ENCODE measurements around the gene C1QA. TPM values are rescaled to one million over a fixed set of nuclear protein-coding genes. Genes with fewer than 3 reads are reported as not detected.

Gene C1QA
- total and polyA plus RNA-seq, 2 of the 4 experiments (the other 2 are of a cell fraction), result not detected

DNA sequence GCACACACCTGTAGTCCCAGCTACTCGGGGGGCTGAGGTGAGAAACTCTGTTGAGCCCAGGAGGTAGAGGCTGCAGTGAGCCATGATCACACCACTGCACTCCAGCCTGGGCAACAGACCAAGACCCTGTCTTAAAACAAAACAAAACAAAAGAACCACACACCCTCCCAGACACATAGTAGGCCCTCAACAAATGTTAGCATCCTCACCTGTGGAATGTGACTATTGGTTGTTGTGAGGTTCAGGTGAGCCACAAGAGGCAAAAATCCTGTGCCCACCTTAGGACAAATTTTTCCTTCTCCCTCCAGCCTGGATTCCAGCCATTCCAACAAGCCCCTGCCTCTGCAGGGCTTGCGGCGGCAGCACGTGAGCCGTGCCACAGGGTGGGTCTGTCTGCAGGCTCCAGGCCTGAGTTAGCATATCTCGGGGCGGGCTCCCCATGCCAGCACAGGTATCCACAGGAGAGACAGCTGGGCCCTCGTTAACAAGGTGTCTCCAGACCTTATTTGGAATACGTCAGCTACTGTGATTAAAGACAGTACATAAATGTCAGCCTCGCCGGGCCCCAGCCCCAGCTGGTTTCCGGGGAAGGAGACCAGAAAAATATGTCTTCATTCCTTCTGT lies 34.0 kb downstream of the C1QA start:
- H3K27ac ChIP-seq (ENCODE audit: insufficient read depth, low read length), result no peak overlapping the region
- H2AK5ac ChIP-seq (ENCODE audit: low read depth, low read length), result no peak overlapping the region
- no peaks in the 10 kb centered on the region for H3K79me1 ChIP-seq (ENCODE audit: low read depth in 1 of 2, low read length in 2 of 2)
- peaks cover 69% of the 10 kb centered on the region for H3K27me3 ChIP-seq (ENCODE audit: control insufficient read depth, insufficient read depth, low read length)
- no peak overlapping the region for H2AFZ ChIP-seq (replicated peaks; ENCODE audit: low read length, poor library complexity)
- no TSS peak for BruUV-seq (replicated peaks)
- no peak overlapping the region for H2BK20ac ChIP-seq (ENCODE audit: low read depth, low read length)
- H2BK5ac ChIP-seq (ENCODE audit: low read depth, low read length, poor library complexity, severe bottlenecking), result no peak overlapping the region
- no peaks in the 10 kb centered on the region for H4K20me1 ChIP-seq (ENCODE audit: insufficient read depth, low read length)
- no peak overlapping the region for H3K18ac ChIP-seq (ENCODE audit: low read depth, low read length)
- DNase-seq (no peak), ATAC-seq (ENCODE audit: low read depth) (no peak)
- H3K36me3 ChIP-seq (ENCODE audit: control insufficient read depth, insufficient read depth, low read length), result no peaks in the 10 kb centered on the region
- no peak overlapping the region for H3K9ac ChIP-seq (ENCODE audit: low read depth, low read length)
- H3K9me1 ChIP-seq (ENCODE audit: insufficient read depth, low read length), result no peaks in the 10 kb centered on the region
- dilution Hi-C loops (cut with HindIII; ENCODE audit: low sequenced_read_pairs, unreplicated experiment), result no loop called here
- TF ChIP-seq, protein P1, sequence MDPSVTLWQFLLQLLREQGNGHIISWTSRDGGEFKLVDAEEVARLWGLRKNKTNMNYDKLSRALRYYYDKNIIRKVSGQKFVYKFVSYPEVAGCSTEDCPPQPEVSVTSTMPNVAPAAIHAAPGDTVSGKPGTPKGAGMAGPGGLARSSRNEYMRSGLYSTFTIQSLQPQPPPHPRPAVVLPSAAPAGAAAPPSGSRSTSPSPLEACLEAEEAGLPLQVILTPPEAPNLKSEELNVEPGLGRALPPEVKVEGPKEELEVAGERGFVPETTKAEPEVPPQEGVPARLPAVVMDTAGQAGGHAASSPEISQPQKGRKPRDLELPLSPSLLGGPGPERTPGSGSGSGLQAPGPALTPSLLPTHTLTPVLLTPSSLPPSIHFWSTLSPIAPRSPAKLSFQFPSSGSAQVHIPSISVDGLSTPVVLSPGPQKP (IDR thresholded peaks at IDR 0.05; ENCODE audit: borderline replicate concordance, low read depth, low read length), result no peak
- TF ChIP-seq SMC3 (IDR thresholded peaks at IDR 0.05; ENCODE audit: low read depth, low read length), result no peak
- TF ChIP-seq, protein P2, sequence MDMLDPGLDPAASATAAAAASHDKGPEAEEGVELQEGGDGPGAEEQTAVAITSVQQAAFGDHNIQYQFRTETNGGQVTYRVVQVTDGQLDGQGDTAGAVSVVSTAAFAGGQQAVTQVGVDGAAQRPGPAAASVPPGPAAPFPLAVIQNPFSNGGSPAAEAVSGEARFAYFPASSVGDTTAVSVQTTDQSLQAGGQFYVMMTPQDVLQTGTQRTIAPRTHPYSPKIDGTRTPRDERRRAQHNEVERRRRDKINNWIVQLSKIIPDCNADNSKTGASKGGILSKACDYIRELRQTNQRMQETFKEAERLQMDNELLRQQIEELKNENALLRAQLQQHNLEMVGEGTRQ (IDR thresholded peaks at IDR 0.05; ENCODE audit: low read depth, low read length), result no peak
- ChIA-PET CTCF (interaction anchor here (0.6 to 1.0 kb wide), 2 partner anchors 218 to 261 kb away, joined by 3 to 4 read pairs; no protein-coding TSS in a partner anchor), POLR2A (ENCODE audit: unreplicated experiment) (no interaction called here)
- no peak overlapping the region for H3K4me3 ChIP-seq (ENCODE audit: insufficient read depth, low read depth, low read length)
- H3K4me2 ChIP-seq (ENCODE audit: low read depth, low read length), result no peak overlapping the region
- H4K8ac ChIP-seq (ENCODE audit: low read depth in 2 of 2, low read length in 2 of 2), result no peak overlapping the region
- H3K23ac ChIP-seq (ENCODE audit: low read depth, low read length), result no peak overlapping the region
- no peak overlapping the region for H2BK120ac ChIP-seq (ENCODE audit: low read depth, low read length)
- no peak overlapping the region for H4K5ac ChIP-seq (ENCODE audit: low read depth, low read length)
- no peak overlapping the region for H3K14ac ChIP-seq (replicated peaks; ENCODE audit: low read depth, low read length)
- no peak overlapping the region for H3K4ac ChIP-seq (ENCODE audit: low read depth, low read length)
- no peaks in the 10 kb centered on the region for H3K9me3 ChIP-seq (ENCODE audit: control insufficient read depth, insufficient read depth, low read length)
- intact Hi-C loops (cut with micrococcal nuclease), result no loop called here
- no peaks in the 10 kb centered on the region for H3K4me1 ChIP-seq (ENCODE audit: control insufficient read depth, insufficient read depth, low read length)
- H2BK15ac ChIP-seq (ENCODE audit: low read depth, low read length), result no peak overlapping the region
- in situ Hi-C loops (cut with MboI; ENCODE audit: low sequenced_read_pairs), result loop anchor here (5.0 kb wide), 1 partner anchor 252 kb away; no protein-coding TSS in a partner anchor
- 18% methylated on average over 9 of the region's 12 CpGs; no CpG with 5 or more reads in 1 of the 2 experiments for WGBS, 2 experiments (ENCODE audit: extremely low coverage in 2 of 2, insufficient read length in 1 of 2)
- H3K56ac ChIP-seq (ENCODE audit: extremely low read depth, insufficient read depth, low read length), result no peak overlapping the region
- no peak overlapping the region for H4K91ac ChIP-seq (ENCODE audit: insufficient read depth, low read depth, low read length)
- H2AK9ac ChIP-seq (replicated peaks; ENCODE audit: low read depth, low read length, poor library complexity), result no peak overlapping the region

Data from IMR-90 (cell line).